Naive thymus-derived CD4-positive, alpha-beta T cell (primary cell): Measurements from ENCODE around the gene STX18. TPM values are rescaled to one million over a fixed set of nuclear protein-coding genes. Genes with fewer than 3 reads are reported as not detected.
A peak's percentile ranks its signal among the peaks of the same experiment; 100 is the strongest.

Source experiments
- ATAC-seq: fragments of 150-1000 bp; cut with Tn5 transposase; 2 replicates; pipeline ENCODE4 v1.10.0; 2021; ENCODE audit warnings: mild to moderate bottlenecking, moderate library complexity
- CTCF ChIA-PET: fragments of 350-600 bp; sonication (Branson Sonifier 250); formaldehyde crosslinking; loops from one replicate; lab custom pipeline; 2021; ENCODE audit warnings: antibody characterized with exemption; lab: Charles Lee
- POLR2A ChIA-PET: fragments of 350-600 bp; sonication (Branson Sonifier 250); formaldehyde crosslinking; loops from one replicate; lab custom pipeline; 2021; ENCODE audit warnings: antibody characterized with exemption, inconsistent platforms; lab: Charles Lee
- DNase-seq, 9 donors: peaks; one replicate each; pipeline versions ENCODE4 v3.0.0 to v3.0.0-alpha.2; 2020 to 2022; ENCODE audit warnings: mixed read lengths in 1 of 9
- H3K27ac ChIP-seq: one replicate; pipeline ENCODE4 v1.7.0; 2013; ENCODE audit warnings: mild to moderate bottlenecking, low read depth, low read length, moderate library complexity
- H3K27me3 ChIP-seq, 2 donors: one replicate each; pipeline ENCODE4 v1.7.0; 2013; ENCODE audit warnings: low read length in 2 of 2, mild to moderate bottlenecking in 2 of 2, moderate library complexity in 2 of 2; ENCODE audit not compliant: control insufficient read depth in 2 of 2, insufficient read depth in 2 of 2
- H3K36me3 ChIP-seq, 3 experiments: 1 replicate in 2 of 3; 2 replicates in 1 of 3; pipeline ENCODE4 v1.7.0; 2013; ENCODE audit warnings: low read length in 3 of 3, mild to moderate bottlenecking in 3 of 3, moderate library complexity in 1 of 3; ENCODE audit not compliant: insufficient read depth in 3 of 3, control insufficient read depth in 2 of 3
- H3K4me1 ChIP-seq, 2 donors: one replicate each; pipeline ENCODE4 v1.7.0; 2013; ENCODE audit warnings: low read length in 2 of 2, mild to moderate bottlenecking in 2 of 2, moderate library complexity in 1 of 2; ENCODE audit not compliant: control insufficient read depth in 2 of 2, insufficient read depth in 2 of 2
- H3K4me3 ChIP-seq: 2 replicates; pipeline ENCODE4 v1.7.0; 2013; ENCODE audit warnings: mild to moderate bottlenecking, low read length
- H3K9me3 ChIP-seq, 3 experiments: 1 replicate in 2 of 3; 2 replicates in 1 of 3; pipeline ENCODE4 v1.7.0; 2013; ENCODE audit warnings: low read length in 3 of 3; ENCODE audit not compliant: control insufficient read depth in 2 of 3
- H3K27ac Mint-ChIP-seq, 9 donors: one replicate each; pipeline ENCODE4 v1.8.0; 2020 to 2022; ENCODE audit warnings: mixed read lengths in 9 of 9, mild to moderate bottlenecking in 8 of 9, moderate library complexity in 5 of 9, inconsistent platforms in 2 of 9
- H3K27me3 Mint-ChIP-seq, 5 donors: one replicate each; pipeline ENCODE4 v1.8.0; 2021 to 2022; ENCODE audit warnings: mixed read lengths in 5 of 5, mild to moderate bottlenecking in 1 of 5
- H3K36me3 Mint-ChIP-seq, 5 donors: one replicate each; pipeline ENCODE4 v1.8.0; 2020 to 2022; ENCODE audit warnings: mixed read lengths in 5 of 5, mild to moderate bottlenecking in 3 of 5, inconsistent platforms in 1 of 5
- H3K4me1 Mint-ChIP-seq, 7 donors: one replicate each; pipeline ENCODE4 v1.8.0; 2020 to 2022; ENCODE audit warnings: mixed read lengths in 7 of 7, mild to moderate bottlenecking in 3 of 7, inconsistent platforms in 1 of 7
- H3K4me3 Mint-ChIP-seq, 10 donors: one replicate each; pipeline ENCODE4 v1.8.0; 2020 to 2022; ENCODE audit warnings: mild to moderate bottlenecking in 10 of 10, mixed read lengths in 10 of 10, moderate library complexity in 6 of 10, inconsistent platforms in 2 of 10
- H3K9me3 Mint-ChIP-seq, 11 donors: one replicate each; pipeline ENCODE4 v1.8.0; 2020 to 2022; ENCODE audit warnings: mixed read lengths in 11 of 11, mild to moderate bottlenecking in 4 of 11, inconsistent platforms in 1 of 11, moderate library complexity in 1 of 11
- intact Hi-C, 2 donors: fragments of 100-400 bp; cut with micrococcal nuclease; formaldehyde crosslinking; loops; one replicate each; pipeline ENCODE4 v1.15.1; 2023
- polyA plus RNA-seq, 2 donors: library from polyadenylated mRNA; unstranded; fragments of 300-500 nt; fragmentation: Illumina TruSeq; gene quantifications; one replicate each; pipeline ENCODE4 v1.2.3, GENCODE V29; 2021
- total RNA-seq, 6 experiments: library from RNA in 5 of 6; stranded (reverse) in 5 of 6; gene quantifications; 1 replicate in 5 of 6; 2 replicates in 1 of 6; pipeline ENCODE4 v1.2.3 and lab custom pipeline; 2021 to 2026

Gene STX18
- total and polyA plus RNA-seq, 7 experiments from 2014 or later: 16.3 to 28.0 (median 22.7) TPM

GRCh38 chr4:4387531-4388310 lies 154.1 kb downstream of the STX18 start:
- H3K36me3 Mint-ChIP-seq: peaks cover 0 to 4% (median 0%) of the 10 kb centered on the region in 5 donors
- intact Hi-C loops: loop anchor here in 1 of 2 donors (1.0 to 5.0 kb wide), 4 partner anchors 43 to 1880 kb away; partner anchors contain the start of genes LYAR, STX18, WFS1 and ZBTB49
- ATAC-seq (no peak), DNase-seq (peak in 2 of 9 donors; percentile 10 to 11)
- Histone ChIP-seq H3K36me3 (no peaks in the 10 kb centered on the region), H3K4me1 (peaks cover 0 to 3% of the 10 kb centered on the region in 2 donors), H3K9me3 (no peaks in the 10 kb centered on the region), H3K4me3 (no peak overlapping the region), H3K27me3 (no peaks in the 10 kb centered on the region), H3K27ac (no peak overlapping the region)
- ChIA-PET CTCF (interaction anchor here (0.5 kb wide), 1 partner anchor 128 kb away, joined by 3 read pairs; no protein-coding TSS in a partner anchor), POLR2A (interaction anchor here (0.6 to 1.2 kb wide), 4 partner anchors 25 to 140 kb away, joined by 3 to 4 read pairs (median 4); partner anchors contain the start of gene TMEM128)
- peak overlapping the region in 3 of 9 donors; percentile 11 to 66 (median 65) for H3K27ac Mint-ChIP-seq
- H3K9me3 Mint-ChIP-seq: peaks cover 0 to 1% (median 0%) of the 10 kb centered on the region in 11 donors
- peaks cover 30 to 52% (median 38%) of the 10 kb centered on the region in 5 donors for H3K27me3 Mint-ChIP-seq
- H3K4me1 Mint-ChIP-seq: peaks cover 4 to 23% (median 16%) of the 10 kb centered on the region in 7 donors
- H3K4me3 Mint-ChIP-seq: peak overlapping the region; percentile 57 to 89 (median 79)

GRCh38 chr4:4386736-4387392 lies 155.0 kb downstream of the STX18 start, which contains the start of gene NSG1:
NSG1 (plus strand) TSS chr4:4387102; CDS start chr4:4387630, 528 bp downstream.
- DNase-seq (peak in 6 of 9 donors; percentile 21 to 45 (median 35)), ATAC-seq (peak; percentile 60)
- CTCF ChIA-PET: no interaction called here
- Mint-ChIP-seq H3K9me3 (peaks cover 0 to 1% (median 0%) of the 10 kb centered on the region in 11 donors), H3K27me3 (peaks cover 30 to 60% (median 46%) of the 10 kb centered on the region in 5 donors), H3K36me3 (peaks cover 0 to 4% (median 0%) of the 10 kb centered on the region in 5 donors), H3K27ac (peak within 1 kb of the TSS in 4 of 9 donors; percentile 11 to 21 (median 18)), H3K4me1 (peaks cover 4 to 23% (median 16%) of the 10 kb centered on the region in 7 donors), H3K4me3 (peak within 1 kb of the TSS; percentile 75 to 89 (median 86))
- POLR2A ChIA-PET: interaction anchor here (0.9 to 1.2 kb wide), 3 partner anchors 39 to 139 kb away, joined by 4 read pairs; partner anchors contain the start of gene TMEM128
- H3K4me3 ChIP-seq: peak within 1 kb of the TSS; percentile 43
- no peaks in the 10 kb centered on the region for H3K9me3 ChIP-seq
- H3K27ac ChIP-seq: no peak within 1 kb of the TSS
- H3K4me1 ChIP-seq: peaks cover 0 to 3% of the 10 kb centered on the region in 2 donors
- H3K36me3 ChIP-seq: no peaks in the 10 kb centered on the region
- no peaks in the 10 kb centered on the region for H3K27me3 ChIP-seq
- intact Hi-C loops: loop anchor here in 1 of 2 donors (1.0 to 5.0 kb wide), 5 partner anchors 39 to 1880 kb away; partner anchors contain the start of genes LYAR, STX18, WFS1 and ZBTB49

- CTCF ChIA-PET: no interaction called here
- POLR2A ChIA-PET: interaction anchor here (0.9 kb wide), 1 partner anchor 43 kb away, joined by 4 read pairs; no protein-coding TSS in a partner anchor
- DNase-seq (peak in 6 of 9 donors; percentile 7 to 44 (median 28)), ATAC-seq (peak; percentile 71)
- Histone ChIP-seq H3K36me3 (no peaks in the 10 kb centered on the region), H3K4me1 (peaks cover 0 to 3% of the 10 kb centered on the region in 2 donors), H3K27me3 (no peaks in the 10 kb centered on the region), H3K4me3 (peak overlapping the region; percentile 43), H3K27ac (no peak overlapping the region), H3K9me3 (no peaks in the 10 kb centered on the region)
- intact Hi-C loops: loop anchor here in 1 of 2 donors (1.0 to 5.0 kb wide), 3 partner anchors 38 to 1881 kb away; partner anchors contain the start of genes STX18 and WFS1
- Mint-ChIP-seq H3K27ac (peak overlapping the region in 3 of 9 donors; percentile 14 to 21 (median 21)), H3K27me3 (peaks cover 30 to 61% (median 48%) of the 10 kb centered on the region in 5 donors), H3K36me3 (no peaks in the 10 kb centered on the region), H3K4me1 (peaks cover 4 to 23% (median 16%) of the 10 kb centered on the region in 7 donors), H3K4me3 (peak overlapping the region; percentile 75 to 89 (median 86)), H3K9me3 (peaks cover 0 to 1% (median 0%) of the 10 kb centered on the region in 11 donors)
These were observed 155.5 kb downstream of the STX18 start for GRCh38 chr4:4386296-4386735.

- Mint-ChIP-seq H3K4me3 (peak overlapping the region; percentile 75 to 89 (median 86)), H3K27ac (peak overlapping the region in 2 of 9 donors; percentile 21), H3K27me3 (peaks cover 30 to 66% (median 51%) of the 10 kb centered on the region in 5 donors), H3K4me1 (peaks cover 4 to 23% (median 16%) of the 10 kb centered on the region in 7 donors), H3K36me3 (no peaks in the 10 kb centered on the region), H3K9me3 (peaks cover 0 to 1% (median 0%) of the 10 kb centered on the region in 11 donors)
- CTCF ChIA-PET: no interaction called here
- no peak overlapping the region for H3K4me3 ChIP-seq
- H3K9me3 ChIP-seq: no peaks in the 10 kb centered on the region
- DNase-seq: peak in 1 of 9 donors; percentile 24
- H3K36me3 ChIP-seq: no peaks in the 10 kb centered on the region
- peaks cover 0 to 3% of the 10 kb centered on the region in 2 donors for H3K4me1 ChIP-seq
- ATAC-seq: no peak
- no peak overlapping the region for H3K27ac ChIP-seq
- intact Hi-C loops: loop anchor here in 1 of 2 donors (1.0 to 5.0 kb wide), 3 partner anchors 38 to 1881 kb away; partner anchors contain the start of genes STX18 and WFS1
- POLR2A ChIA-PET: no interaction called here
- H3K27me3 ChIP-seq: no peaks in the 10 kb centered on the region
These were observed 156.0 kb downstream of the STX18 start for GRCh38 chr4:4385729-4386295.

- H3K27ac Mint-ChIP-seq: peak overlapping the region in 1 of 9 donors; percentile 59
- DNase-seq (no peak), ATAC-seq (no peak)
- intact Hi-C loops: loop anchor here (1.0 to 5.0 kb wide), 2 partner anchors 45 to 1882 kb away; partner anchors contain the start of gene WFS1 (in 1 of the 2)
- Histone ChIP-seq H3K4me1 (peaks cover 0 to 3% of the 10 kb centered on the region in 2 donors), H3K27ac (no peak overlapping the region), H3K27me3 (no peaks in the 10 kb centered on the region), H3K36me3 (no peaks in the 10 kb centered on the region), H3K9me3 (no peaks in the 10 kb centered on the region), H3K4me3 (no peak overlapping the region)
- POLR2A ChIA-PET: no interaction called here
- CTCF ChIA-PET: interaction anchor here (0.6 kb wide), 1 partner anchor 125 kb away, joined by 4 read pairs; no protein-coding TSS in a partner anchor
- H3K4me3 Mint-ChIP-seq: peak overlapping the region in 9 of 10 donors; percentile 18 to 87 (median 60)
- peaks cover 29 to 69% (median 52%) of the 10 kb centered on the region in 5 donors for H3K27me3 Mint-ChIP-seq
- H3K36me3 Mint-ChIP-seq: no peaks in the 10 kb centered on the region
- H3K9me3 Mint-ChIP-seq: peaks cover 0 to 1% (median 0%) of the 10 kb centered on the region in 11 donors
- peaks cover 4 to 23% (median 16%) of the 10 kb centered on the region in 7 donors for H3K4me1 Mint-ChIP-seq
These were observed 157.0 kb downstream of the STX18 start for GRCh38 chr4:4384837-4385236.
